HUES6 (cell line): ENCODE results near the gene DDRGK1.
A peak's percentile ranks its signal among the peaks of the same experiment; 100 is the strongest.

Experiments used
- H3K27ac ChIP-seq: 2 replicates; pipeline ENCODE4 v1.7.0; 2013; ENCODE audit warnings: low read depth, mild to moderate bottlenecking, low read length, inconsistent platforms
- H3K27me3 ChIP-seq: 2 replicates; pipeline ENCODE4 v1.6.1; 2013; ENCODE audit warnings: low read length; ENCODE audit not compliant: control insufficient read depth, insufficient read depth
- H3K36me3 ChIP-seq: 2 replicates; pipeline ENCODE4 v1.6.1; 2013; ENCODE audit warnings: low read length; ENCODE audit not compliant: control insufficient read depth, insufficient read depth
- H3K4me1 ChIP-seq: 2 replicates; pipeline ENCODE4 v1.6.1; 2013; ENCODE audit warnings: low read length; ENCODE audit not compliant: control insufficient read depth, insufficient read depth
- H3K4me3 ChIP-seq: 2 replicates; pipeline ENCODE4 v1.5.1; 2013; ENCODE audit warnings: low read depth, low read length
- H3K9ac ChIP-seq: one replicate; pipeline ENCODE4 v1.6.1; 2013; ENCODE audit warnings: mild to moderate bottlenecking, low read length
- H3K9me3 ChIP-seq: 2 replicates; pipeline ENCODE4 v1.6.1; 2013; ENCODE audit warnings: low read depth, low read length; ENCODE audit not compliant: control insufficient read depth, insufficient read depth

The DDRGK1 gene

DNA sequence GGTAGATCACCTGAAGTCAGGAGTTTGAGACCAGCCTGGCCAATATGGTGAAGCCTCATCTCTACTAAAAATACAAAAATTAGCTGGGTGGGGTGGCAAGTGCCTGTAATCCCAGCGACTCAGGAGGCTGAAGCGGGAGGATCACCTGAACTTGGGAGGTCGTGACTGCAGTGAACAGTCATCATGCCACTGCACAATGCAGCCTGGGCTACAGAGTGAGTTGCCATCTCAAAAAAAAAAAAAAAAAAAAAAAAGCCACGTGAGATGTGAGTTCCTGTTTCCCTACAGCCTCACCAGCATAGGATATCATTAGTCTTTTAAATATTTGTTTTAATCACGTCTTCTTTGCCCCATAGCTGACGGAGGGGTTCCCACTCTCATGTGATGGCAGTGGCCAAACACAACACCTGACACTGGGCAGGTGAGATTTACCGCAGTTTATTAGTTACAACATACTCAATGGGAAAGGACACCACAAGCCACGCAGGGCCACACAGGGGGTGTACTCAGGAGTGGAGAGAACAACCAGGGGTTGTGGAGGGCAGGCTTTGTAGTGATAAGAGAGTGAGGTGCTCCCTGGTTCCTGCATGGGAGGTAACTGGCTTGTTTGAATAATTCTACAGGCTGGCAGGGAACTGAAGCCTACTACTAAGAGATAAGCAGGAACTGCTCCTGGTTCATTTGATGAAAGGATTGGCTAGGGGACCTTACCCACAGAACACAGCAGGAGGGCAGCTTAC lies 26.6 kb downstream of the DDRGK1 start:
- H3K9me3 ChIP-seq: no peaks in the 10 kb centered on the region
- H3K36me3 ChIP-seq: no peaks in the 10 kb centered on the region
- no peak overlapping the region for H3K27ac ChIP-seq

DNA sequence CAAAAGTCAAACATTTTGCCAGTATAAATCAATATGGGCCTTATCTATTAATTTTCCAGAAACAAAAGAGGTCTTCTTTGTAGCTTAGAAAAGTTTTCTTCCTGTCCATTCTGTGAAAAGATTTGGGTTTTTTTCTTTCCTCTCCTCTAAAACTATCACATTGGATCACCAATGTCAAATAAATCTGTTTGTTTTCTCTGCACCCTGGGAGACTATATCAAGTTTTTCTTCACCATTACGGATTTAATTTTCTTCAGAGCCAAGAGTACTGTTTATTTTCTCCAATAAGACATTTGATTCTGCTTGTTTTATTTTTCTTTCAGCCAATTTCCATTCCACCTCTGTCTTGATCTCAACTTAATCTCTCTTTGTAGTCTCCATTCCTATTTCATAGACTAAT lies 29.2 kb downstream of the DDRGK1 start:
- Histone ChIP-seq H3K27me3 (no peaks in the 10 kb centered on the region; the same call in 1 of the 2 replicates), H3K4me1 (peaks cover 31% of the 10 kb centered on the region), H3K27ac (peak overlapping the region; percentile 8; the same call in 1 of the 2 replicates), H3K9me3 (no peaks in the 10 kb centered on the region), H3K4me3 (peak overlapping the region; percentile 90), H3K36me3 (no peaks in the 10 kb centered on the region), H3K9ac (peak overlapping the region; percentile 87)

More for the DNA sequence above, 26.6 kb downstream of the DDRGK1 start:
- Histone ChIP-seq H3K4me3 (no peak overlapping the region), H3K27me3 (no peaks in the 10 kb centered on the region), H3K9ac (no peak overlapping the region), H3K4me1 (peaks cover 13% of the 10 kb centered on the region)

DNA sequence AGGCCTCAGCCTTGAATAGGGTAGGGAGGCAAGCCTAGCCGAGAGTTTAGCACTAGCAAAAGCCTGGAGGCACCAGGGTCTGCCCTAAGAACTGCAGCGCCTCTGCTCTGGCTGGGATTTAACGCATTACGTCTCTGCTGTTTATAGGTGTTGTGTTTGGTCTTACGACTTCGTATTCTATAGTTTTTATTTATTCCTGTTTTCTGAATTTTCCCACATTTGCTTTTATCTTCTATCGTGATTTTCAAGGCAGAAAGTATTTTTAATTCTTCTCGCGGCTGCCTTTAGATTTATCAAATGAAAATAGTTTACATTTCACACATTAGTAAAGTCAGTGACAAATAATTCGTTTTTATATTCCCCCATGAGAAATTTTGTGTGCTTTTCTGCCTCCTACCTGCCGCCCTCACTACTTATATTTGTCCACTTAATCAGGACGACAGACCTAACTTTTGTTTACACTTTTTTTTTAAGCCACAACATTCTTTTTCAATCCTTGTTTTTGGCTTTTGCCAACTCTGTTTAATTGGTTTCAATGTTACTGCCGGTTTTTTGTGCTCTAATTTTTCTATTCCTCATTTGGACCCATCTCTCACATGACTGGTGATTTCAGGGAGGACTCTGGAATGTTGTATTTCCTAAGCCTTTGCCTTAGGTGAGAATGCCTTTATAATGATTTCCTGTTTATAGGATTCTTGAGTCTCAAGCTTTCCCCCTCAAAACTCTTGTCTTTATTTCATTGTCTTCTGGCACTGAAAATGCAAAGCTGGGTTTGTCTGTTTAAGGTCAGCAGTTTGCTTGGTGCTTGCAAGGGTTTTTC lies 29.8 kb downstream of the DDRGK1 start:
- no peaks in the 10 kb centered on the region for H3K9me3 ChIP-seq
- H3K27ac ChIP-seq: peak overlapping the region; percentile 8; the same call in 1 of the 2 replicates
- no peaks in the 10 kb centered on the region for H3K36me3 ChIP-seq
- H3K9ac ChIP-seq: peak overlapping the region; percentile 87
- peaks cover 31% of the 10 kb centered on the region for H3K4me1 ChIP-seq
- H3K27me3 ChIP-seq: no peaks in the 10 kb centered on the region; the same call in 1 of the 2 replicates
- peak overlapping the region; percentile 90 for H3K4me3 ChIP-seq

DNA sequence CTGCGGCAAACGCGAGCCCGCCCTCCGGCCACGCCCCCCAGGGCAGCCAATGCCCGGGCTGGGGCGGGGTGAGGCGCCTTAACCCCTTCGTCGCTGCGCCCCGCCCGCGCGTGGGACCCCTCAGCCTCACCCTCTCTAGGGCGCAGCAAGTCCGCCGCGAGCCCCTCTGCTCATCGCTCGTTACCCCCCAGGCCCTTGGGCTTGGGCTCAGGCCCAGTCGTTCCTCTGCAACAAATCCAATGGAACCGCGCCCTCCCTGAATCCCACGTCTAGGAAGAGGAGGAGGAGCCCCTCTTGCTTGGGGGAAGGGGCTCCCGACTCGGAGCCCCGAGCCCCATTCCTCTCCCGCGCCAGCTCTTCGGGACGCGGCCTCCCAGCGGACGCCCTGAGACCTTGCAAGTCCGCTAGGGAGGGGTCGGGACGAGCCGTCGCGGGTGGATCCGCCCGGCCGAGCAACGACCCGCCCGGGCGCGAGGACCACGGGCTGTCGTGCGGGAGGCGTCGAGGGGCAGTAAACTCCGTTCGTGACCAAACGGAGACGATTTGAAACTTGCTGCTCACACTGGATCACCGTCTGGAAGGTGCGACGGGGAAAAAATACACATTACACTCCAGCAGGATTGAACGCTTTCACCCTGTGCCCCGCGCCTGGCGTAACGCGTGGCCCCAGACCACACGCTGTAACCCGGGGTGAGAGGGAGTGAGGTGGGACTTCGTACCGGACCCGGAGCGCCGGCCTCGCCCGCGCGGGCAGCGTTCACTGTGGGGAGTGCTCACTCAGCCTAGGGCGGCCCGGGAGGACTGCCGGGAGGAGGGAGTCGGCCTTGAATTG lies 30.7 kb downstream of the DDRGK1 start:
- peak overlapping the region; percentile 29; the same call in 1 of the 2 replicates for H3K27ac ChIP-seq
- H3K9ac ChIP-seq: peak overlapping the region; percentile 87
- peak overlapping the region; percentile 90 for H3K4me3 ChIP-seq
- peaks cover 34% of the 10 kb centered on the region for H3K4me1 ChIP-seq
- no peaks in the 10 kb centered on the region for H3K9me3 ChIP-seq
- H3K36me3 ChIP-seq: no peaks in the 10 kb centered on the region
- peaks cover 5% of the 10 kb centered on the region; the same call in 1 of the 2 replicates for H3K27me3 ChIP-seq

DNA sequence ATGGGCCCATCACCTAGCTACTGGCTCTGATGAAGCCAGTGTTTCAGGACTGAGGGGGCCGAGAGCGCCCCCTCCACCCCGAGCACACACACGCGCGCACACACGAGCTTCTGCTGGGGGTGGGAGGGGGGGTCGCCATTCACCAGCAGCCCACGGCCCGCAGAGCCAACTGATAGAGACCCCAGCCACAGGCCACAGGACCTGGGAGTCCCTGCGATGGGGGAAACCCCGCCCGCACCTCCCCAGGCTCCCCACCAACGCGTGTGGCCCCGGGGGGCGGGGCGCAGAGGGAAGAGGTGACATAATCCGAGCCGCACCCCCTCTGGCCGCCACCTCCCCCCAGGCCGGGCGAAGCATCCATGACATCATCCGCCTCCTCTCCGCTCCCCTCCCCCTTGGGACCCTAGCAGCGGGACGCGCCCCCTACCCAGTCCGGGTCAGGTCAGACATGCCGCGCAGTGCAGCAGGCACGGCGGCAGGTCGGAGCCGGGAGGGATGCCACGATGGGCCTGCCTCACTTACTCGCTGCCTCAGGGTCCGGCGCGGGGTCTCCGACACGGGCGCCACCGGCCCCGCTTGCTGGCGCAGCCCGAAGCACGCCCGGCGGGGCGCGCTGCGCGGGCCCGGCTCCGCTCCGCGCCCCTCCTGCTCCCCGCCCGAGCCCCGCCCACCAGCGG lies 31.4 kb downstream of the DDRGK1 start, which contains the start of gene LZTS3:
LZTS3 (minus strand) TSS at position 617 of the 677 bp plus-strand sequence. CDS start 6,386 bp downstream, outside the sequence.
- Histone ChIP-seq H3K9me3 (no peaks in the 10 kb centered on the region), H3K27ac (peak within 1 kb of the TSS; percentile 29; the same call in 1 of the 2 replicates), H3K4me1 (peaks cover 39% of the 10 kb centered on the region), H3K9ac (peak within 1 kb of the TSS; percentile 87), H3K27me3 (peaks cover 11% of the 10 kb centered on the region; the same call in 1 of the 2 replicates), H3K36me3 (no peaks in the 10 kb centered on the region), H3K4me3 (peak within 1 kb of the TSS; percentile 90)

DNA sequence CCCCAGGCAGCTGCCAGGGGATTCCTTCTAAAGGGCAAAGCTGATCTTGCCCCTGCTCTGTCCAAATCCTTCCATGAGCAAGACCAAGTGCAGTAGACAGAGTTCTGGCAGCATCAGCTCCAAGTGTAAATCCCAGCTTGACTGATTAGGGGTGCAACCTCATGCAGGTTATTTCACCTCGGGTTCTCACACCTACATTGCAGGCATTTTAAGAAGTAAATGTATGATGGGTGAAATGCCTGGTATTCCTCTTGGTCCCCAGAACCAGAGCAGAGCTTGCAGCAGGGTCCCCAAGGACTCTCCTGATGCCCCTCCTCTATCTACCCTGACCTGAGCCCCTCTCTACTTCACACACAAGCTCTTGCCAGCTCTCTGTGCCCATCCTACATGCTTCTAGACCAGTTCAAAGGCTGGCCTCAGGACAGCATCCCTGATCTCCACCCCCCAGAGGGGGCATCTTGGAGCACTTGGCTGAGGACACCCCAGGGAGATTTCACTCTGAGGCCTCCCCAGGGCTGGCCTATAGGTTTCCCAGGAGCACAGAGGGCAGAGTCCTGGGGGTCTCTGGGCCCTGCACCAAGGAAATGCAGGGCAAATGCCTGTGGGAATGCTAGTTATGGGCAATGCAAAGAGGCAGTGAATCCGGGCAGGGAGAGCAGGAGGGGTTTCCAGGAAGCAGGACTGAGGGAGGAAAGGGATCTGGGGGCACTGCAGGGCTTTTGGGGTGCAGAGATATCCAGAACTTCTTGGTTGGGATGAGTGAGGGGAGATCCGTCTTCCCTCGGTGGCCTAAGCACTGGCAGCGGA lies 32.2 kb downstream of the DDRGK1 start:
- Histone ChIP-seq H3K27me3 (peaks cover 18% of the 10 kb centered on the region), H3K4me3 (peak overlapping the region; percentile 90), H3K4me1 (peaks cover 36% of the 10 kb centered on the region), H3K9me3 (no peaks in the 10 kb centered on the region), H3K9ac (peak overlapping the region; percentile 48), H3K27ac (no peak overlapping the region), H3K36me3 (no peaks in the 10 kb centered on the region)

DNA sequence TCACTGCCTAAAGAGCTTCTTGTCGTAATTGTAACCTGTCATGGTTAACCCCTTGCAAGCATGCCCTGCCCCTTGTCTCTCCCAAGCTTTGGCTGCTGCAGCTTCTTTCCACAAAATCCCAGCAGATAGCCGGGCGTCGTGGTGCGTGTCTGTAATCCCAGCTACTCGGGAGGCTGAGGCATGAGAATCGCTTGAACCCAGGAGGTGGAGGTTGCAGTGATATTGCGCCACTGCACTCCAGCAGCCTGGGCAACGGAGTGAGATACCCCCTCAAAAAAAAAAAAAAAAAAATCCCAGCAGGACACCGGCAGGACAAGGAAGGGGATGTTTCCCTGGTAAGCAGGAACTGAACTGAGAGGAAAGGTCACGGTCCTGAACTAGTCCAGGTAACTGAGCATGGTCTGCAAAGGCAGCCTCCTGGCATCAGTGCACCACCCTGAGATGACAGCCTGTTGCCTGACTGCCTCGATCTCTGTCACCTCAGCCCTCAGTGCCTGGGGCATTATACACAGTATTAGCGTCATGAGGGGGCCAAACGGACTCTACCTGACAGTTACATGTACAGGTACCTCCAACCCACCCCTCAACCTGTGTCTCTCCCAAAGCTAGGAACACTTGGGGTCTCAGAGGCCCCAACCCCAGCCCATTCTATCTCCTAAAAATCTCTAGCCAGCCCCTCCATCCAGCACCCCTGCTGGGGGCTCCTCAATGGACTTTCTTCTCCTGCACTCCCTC lies 32.9 kb downstream of the DDRGK1 start:
- H3K4me1 ChIP-seq: peaks cover 36% of the 10 kb centered on the region
- no peak overlapping the region for H3K9ac ChIP-seq
- H3K27ac ChIP-seq: no peak overlapping the region
- H3K36me3 ChIP-seq: no peaks in the 10 kb centered on the region
- H3K4me3 ChIP-seq: no peak overlapping the region
- no peaks in the 10 kb centered on the region for H3K9me3 ChIP-seq
- peaks cover 19% of the 10 kb centered on the region for H3K27me3 ChIP-seq

DNA sequence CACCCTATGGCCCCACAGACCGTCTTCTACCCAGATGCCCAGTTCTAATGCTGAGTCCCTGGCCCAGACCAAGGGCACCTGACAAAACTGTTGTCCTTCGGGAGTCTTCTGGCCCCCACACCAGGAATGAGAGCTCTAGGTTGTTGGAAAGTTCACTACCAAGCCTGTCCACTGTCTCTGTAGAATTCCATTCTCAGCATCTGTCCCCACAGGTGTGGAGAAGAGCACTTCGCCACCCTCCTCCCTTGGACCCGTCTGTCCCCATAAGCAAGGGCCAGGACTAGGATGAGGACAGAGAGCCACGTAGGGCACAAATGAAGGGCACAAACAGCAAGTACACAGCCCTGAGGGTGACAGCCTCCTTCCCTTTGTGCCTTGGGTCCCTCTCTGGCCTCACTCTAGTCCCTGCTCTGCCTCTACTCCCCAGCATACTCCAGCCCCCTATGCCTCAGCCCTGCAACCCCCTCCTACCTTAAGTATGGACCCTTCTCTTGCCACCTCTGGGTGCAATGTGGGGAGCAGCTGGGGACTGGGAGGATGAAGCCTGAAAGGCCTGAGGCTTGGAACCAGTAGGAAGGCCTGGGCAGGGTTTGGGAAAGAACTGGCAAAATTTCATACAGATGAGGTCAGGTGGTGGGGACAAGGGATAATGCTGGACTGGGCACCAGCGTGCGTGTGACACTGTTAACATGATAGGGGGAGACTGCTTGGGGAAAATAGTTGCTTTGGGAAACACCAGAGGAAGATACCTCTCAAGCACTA lies 35.5 kb downstream of the DDRGK1 start:
- H3K9me3 ChIP-seq: no peaks in the 10 kb centered on the region
- H3K9ac ChIP-seq: no peak overlapping the region
- peaks cover 3% of the 10 kb centered on the region; the same call in 1 of the 2 replicates for H3K36me3 ChIP-seq
- H3K4me1 ChIP-seq: peaks cover 27% of the 10 kb centered on the region
- no peak overlapping the region for H3K27ac ChIP-seq
- H3K4me3 ChIP-seq: peak overlapping the region; percentile 62
- H3K27me3 ChIP-seq: peaks cover 19% of the 10 kb centered on the region
